ENCODE results near the gene IGSF8. TPM values are rescaled to one million over a fixed set of nuclear protein-coding genes. Genes with fewer than 3 reads are reported as not detected.

Gene IGSF8
- total and polyA plus RNA-seq, 2 of the 8 experiments (the other 6 are each of a cell fraction or from before 2014, with no cell fraction given) = 69.6 to 132 TPM

GRCh38 chr1:160093624-160094290 lies 4.7 kb downstream of the IGSF8 start (continued):
- no peak for TF ChIP-seq CHD7 (IDR thresholded peaks at IDR 0.05; ENCODE audit: insufficient replicate concordance, low read length)
- TF ChIP-seq CHD1 (IDR thresholded peaks at IDR 0.05; ENCODE audit: low read depth, low read length) = no peak
- no peak for TF ChIP-seq POLR2A (IDR thresholded peaks at IDR 0.05; ENCODE audit: control extremely low read depth in 1 of 2, low read depth in 2 of 2, low read length in 2 of 2)

Data from H1 (cell line).